ENCODE data around the gene SLIT3. TPM values are rescaled to one million over a fixed set of nuclear protein-coding genes. Genes with fewer than 3 reads are reported as not detected.

Gene SLIT3
- total RNA-seq, 1 donor from 2014 or later: 52.8 TPM

DNA sequence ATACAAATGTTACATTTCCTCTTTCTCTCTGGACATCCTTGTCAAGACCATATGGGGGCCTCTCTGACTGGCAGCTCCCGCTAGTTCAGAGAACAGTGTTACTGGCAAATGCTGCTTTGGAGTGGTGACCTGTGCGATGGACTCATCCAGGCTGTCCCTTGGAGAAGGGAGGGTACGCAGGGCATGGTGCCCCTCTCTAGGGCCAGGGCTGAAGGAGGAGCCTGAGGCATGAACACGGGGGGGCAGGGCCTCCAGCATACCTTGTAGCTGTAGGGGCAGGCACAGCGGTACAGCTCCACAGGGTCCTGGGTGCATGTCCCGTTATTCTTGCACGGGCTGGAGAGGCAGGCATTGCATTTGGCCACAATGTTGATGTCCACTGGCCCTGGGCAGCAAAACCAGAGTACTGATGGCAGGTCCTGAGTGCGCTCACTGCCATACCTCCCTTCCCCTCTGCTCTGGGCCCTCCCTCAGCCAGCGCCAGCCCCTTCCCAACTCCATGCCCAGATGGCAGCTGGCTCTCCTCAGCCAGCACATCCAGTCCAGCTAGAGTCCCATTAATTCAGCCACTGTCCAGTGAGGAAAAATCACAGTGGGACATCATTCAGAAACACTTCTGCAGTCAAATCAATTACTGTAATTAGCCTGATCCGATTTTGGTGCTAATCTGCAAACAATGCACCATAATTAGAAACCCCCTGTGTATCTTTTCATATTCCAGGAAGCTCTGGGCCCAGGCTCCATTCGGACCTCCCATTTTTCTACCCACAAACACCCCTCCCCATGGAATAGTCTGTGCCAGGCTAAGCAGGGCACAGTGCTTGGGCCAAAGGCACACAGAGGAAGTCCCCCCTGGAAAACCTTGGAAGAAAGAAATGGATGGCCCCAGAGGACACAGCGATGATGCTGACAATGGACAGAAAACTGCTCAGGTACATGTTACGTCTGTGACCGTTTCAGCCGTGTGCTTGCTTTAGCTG is 592.9 kb downstream of the SLIT3 start:
- intact Hi-C loops (cut with DNase I): no loop called here
- DNase-seq (ENCODE audit: extremely low spot score in 2 of 2): peak in 1 of 2 donors; percentile 52
- no peak for TF ChIP-seq POLR2A (IDR thresholded peaks at IDR 0.05)
- TF ChIP-seq, protein P1, sequence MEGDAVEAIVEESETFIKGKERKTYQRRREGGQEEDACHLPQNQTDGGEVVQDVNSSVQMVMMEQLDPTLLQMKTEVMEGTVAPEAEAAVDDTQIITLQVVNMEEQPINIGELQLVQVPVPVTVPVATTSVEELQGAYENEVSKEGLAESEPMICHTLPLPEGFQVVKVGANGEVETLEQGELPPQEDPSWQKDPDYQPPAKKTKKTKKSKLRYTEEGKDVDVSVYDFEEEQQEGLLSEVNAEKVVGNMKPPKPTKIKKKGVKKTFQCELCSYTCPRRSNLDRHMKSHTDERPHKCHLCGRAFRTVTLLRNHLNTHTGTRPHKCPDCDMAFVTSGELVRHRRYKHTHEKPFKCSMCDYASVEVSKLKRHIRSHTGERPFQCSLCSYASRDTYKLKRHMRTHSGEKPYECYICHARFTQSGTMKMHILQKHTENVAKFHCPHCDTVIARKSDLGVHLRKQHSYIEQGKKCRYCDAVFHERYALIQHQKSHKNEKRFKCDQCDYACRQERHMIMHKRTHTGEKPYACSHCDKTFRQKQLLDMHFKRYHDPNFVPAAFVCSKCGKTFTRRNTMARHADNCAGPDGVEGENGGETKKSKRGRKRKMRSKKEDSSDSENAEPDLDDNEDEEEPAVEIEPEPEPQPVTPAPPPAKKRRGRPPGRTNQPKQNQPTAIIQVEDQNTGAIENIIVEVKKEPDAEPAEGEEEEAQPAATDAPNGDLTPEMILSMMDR (IDR thresholded peaks at IDR 0.05): no peak
- no peak for TF ChIP-seq POLR2AphosphoS5 (IDR thresholded peaks at IDR 0.05; ENCODE audit: insufficient read depth in 1 of 2, low read depth in 1 of 2)
- Histone ChIP-seq H3K27me3 (no peaks in the 10 kb centered on the region), H3K4me3 (no peak overlapping the region), H3K27ac (no peak overlapping the region), H3K36me3 (no peaks in the 10 kb centered on the region), H3K4me1 (peaks cover 3% of the 10 kb centered on the region), H3K9me3 (no peaks in the 10 kb centered on the region)

DNA sequence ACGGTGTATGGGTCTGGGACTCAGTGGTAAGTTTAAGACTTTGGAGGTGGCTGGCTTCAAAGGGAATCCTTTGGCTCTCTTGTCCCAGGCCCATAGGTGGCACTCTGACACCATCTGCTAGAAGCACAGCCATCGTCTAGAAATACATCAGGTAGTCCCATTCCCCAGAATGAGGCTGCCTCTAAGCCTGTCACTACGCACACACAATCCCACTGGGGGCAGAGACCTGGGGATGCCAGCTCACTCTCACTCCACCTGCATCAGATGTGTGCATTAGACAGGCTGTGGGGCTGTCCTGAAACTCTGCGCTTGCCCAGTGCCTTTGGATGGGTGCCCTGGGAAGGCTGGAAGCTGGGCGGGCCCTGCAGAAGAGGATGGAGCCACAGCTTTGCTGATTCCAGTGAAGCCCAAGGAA is 594.3 kb downstream of the SLIT3 start:
- intact Hi-C loops (cut with DNase I): no loop called here
- H3K27me3 ChIP-seq: no peaks in the 10 kb centered on the region
- no peak for DNase-seq (ENCODE audit: extremely low spot score in 2 of 2)
- no peaks in the 10 kb centered on the region for H3K9me3 ChIP-seq
- H3K4me1 ChIP-seq: no peaks in the 10 kb centered on the region
- no peaks in the 10 kb centered on the region for H3K36me3 ChIP-seq
- H3K4me3 ChIP-seq: no peak overlapping the region
- H3K27ac ChIP-seq: no peak overlapping the region
- TF ChIP-seq, protein P1 (IDR thresholded peaks at IDR 0.05): peak in 1 of 3 experiments; percentile 8
- TF ChIP-seq POLR2AphosphoS5 (IDR thresholded peaks at IDR 0.05; ENCODE audit: insufficient read depth in 1 of 2, low read depth in 1 of 2): no peak

DNA sequence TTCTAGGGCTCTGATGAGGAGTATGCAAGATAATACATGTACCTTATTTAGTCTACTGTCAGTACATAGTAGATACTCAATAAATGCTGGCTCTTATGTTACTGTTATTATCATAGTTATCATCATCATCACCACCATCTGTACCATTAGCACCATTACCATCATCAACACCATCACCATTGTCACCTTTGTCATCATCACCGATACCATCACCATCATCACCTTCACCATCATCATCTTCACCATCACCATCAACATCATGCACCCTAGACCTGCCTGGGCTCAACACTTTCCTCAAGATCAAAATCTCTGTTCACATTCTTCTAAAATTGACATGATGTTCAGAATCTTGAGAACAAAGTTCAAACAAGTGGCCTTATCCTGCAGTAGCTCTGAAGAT is 595.6 kb downstream of the SLIT3 start:
- no peak for TF ChIP-seq POLR2A (IDR thresholded peaks at IDR 0.05)
- TF ChIP-seq POLR2AphosphoS5 (IDR thresholded peaks at IDR 0.05; ENCODE audit: insufficient read depth in 1 of 2, low read depth in 1 of 2): no peak
- TF ChIP-seq, protein P1 (IDR thresholded peaks at IDR 0.05): no peak
- DNase-seq (ENCODE audit: extremely low spot score in 2 of 2): no peak
- Histone ChIP-seq H3K4me1 (no peaks in the 10 kb centered on the region), H3K9me3 (no peaks in the 10 kb centered on the region), H3K36me3 (no peaks in the 10 kb centered on the region), H3K27me3 (no peaks in the 10 kb centered on the region), H3K4me3 (no peak overlapping the region), H3K27ac (no peak overlapping the region)
- intact Hi-C loops (cut with DNase I): no loop called here

DNA sequence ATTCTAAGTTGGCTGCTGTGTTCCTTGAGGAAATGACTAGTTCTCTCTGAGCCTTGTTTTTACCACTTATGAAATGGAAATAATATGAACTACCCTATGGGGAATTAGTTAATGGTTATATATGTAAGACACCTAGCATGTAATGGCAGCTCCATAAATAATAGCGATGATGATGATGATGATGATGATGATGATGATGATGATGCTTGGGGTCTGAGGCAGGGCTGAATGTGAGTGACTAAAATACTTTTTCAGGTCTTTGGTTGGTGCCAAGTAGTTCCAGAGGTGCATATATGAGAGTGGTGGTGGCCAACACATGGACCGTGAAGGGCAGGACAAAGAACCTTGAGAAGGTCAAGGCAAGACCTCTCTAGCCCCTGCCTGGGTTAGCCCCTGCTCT is 598.4 kb downstream of the SLIT3 start:
- TF ChIP-seq, protein P1 (IDR thresholded peaks at IDR 0.05): no peak
- TF ChIP-seq POLR2A (IDR thresholded peaks at IDR 0.05): no peak
- no peak for TF ChIP-seq POLR2AphosphoS5 (IDR thresholded peaks at IDR 0.05; ENCODE audit: insufficient read depth in 1 of 2, low read depth in 1 of 2)
- no peak overlapping the region for H3K27ac ChIP-seq
- no peaks in the 10 kb centered on the region for H3K9me3 ChIP-seq
- DNase-seq (ENCODE audit: extremely low spot score in 2 of 2): no peak
- peaks cover 10% of the 10 kb centered on the region for H3K4me1 ChIP-seq
- H3K4me3 ChIP-seq: no peak overlapping the region
- H3K27me3 ChIP-seq: no peaks in the 10 kb centered on the region
- intact Hi-C loops (cut with DNase I): no loop called here
- H3K36me3 ChIP-seq: no peaks in the 10 kb centered on the region

DNA sequence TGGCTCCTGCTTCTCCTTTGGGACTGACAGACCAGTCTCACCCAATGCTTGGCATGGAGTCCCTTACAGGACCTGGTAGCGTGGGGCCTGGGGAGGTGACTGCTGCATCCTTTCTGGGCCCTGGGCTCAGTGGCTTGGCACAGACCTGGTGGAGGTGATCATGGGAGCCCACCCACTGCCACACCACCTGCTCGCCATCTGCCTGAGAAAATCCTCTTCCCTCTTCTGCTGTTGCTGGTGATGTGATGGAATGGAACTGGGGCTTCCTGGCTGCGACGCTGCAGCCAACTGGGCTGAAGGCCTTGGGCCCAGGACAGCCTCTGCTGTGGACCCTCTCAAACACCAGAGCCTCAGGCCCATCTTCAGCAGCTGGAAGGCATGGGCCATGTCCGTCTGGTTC is 599.3 kb downstream of the SLIT3 start:
- no peak overlapping the region for H3K4me3 ChIP-seq
- TF ChIP-seq POLR2AphosphoS5 (IDR thresholded peaks at IDR 0.05; ENCODE audit: insufficient read depth in 1 of 2, low read depth in 1 of 2) (no peak), POLR2A (IDR thresholded peaks at IDR 0.05) (no peak)
- TF ChIP-seq, protein P1 (IDR thresholded peaks at IDR 0.05): no peak
- no peaks in the 10 kb centered on the region for H3K27me3 ChIP-seq
- no peaks in the 10 kb centered on the region for H3K9me3 ChIP-seq
- no peaks in the 10 kb centered on the region for H3K36me3 ChIP-seq
- intact Hi-C loops (cut with DNase I): no loop called here
- H3K4me1 ChIP-seq: peaks cover 19% of the 10 kb centered on the region
- no peak for DNase-seq (ENCODE audit: extremely low spot score in 2 of 2)
- no peak overlapping the region for H3K27ac ChIP-seq
